NCI-H748 (cell line): Measurements from ENCODE around the gene CMTM6.
"Not testable (repeated sequence)": the region's sequence is repeated elsewhere in the genome, so short reads cannot be mapped to it uniquely, and the experiment has no call there.

Source experiments
- DNase-seq: peaks from one replicate; lab custom pipeline; 2025; ENCODE audit not compliant: unreplicated experiment; lab: John Stamatoyannopoulos, UW

CMTM6 gene

GRCh38 chr3:32500231-32500630 lies 2.4 kb downstream of the CMTM6 start:
- no peak for DNase-seq

GRCh38 chr3:32499585-32499984 lies 3.1 kb downstream of the CMTM6 start:
- no peak for DNase-seq

- no peak for DNase-seq
Measured at GRCh38 chr3:32498992-32499391, 3.7 kb downstream of the CMTM6 start.

GRCh38 chr3:32498252-32498651 lies 4.4 kb downstream of the CMTM6 start:
- DNase-seq, result no peak

GRCh38 chr3:32495609-32496008 lies 7.0 kb downstream of the CMTM6 start:
- no peak for DNase-seq

- peak; percentile 47 for DNase-seq
Measured at GRCh38 chr3:32495085-32495484, 7.6 kb downstream of the CMTM6 start.

GRCh38 chr3:32493437-32494414 lies 8.9 kb downstream of the CMTM6 start:
- no peak for DNase-seq

GRCh38 chr3:32492684-32493436 lies 9.8 kb downstream of the CMTM6 start:
- no peak for DNase-seq

GRCh38 chr3:32488474-32489008 lies 14.1 kb downstream of the CMTM6 start:
- no peak for DNase-seq

- no peak for DNase-seq
Measured at GRCh38 chr3:32487781-32488473, 14.7 kb downstream of the CMTM6 start.

GRCh38 chr3:32484436-32484835 lies 18.2 kb downstream of the CMTM6 start:
- no peak for DNase-seq

GRCh38 chr3:32483772-32484171 lies 18.9 kb downstream of the CMTM6 start:
- DNase-seq, result no peak

- no peak for DNase-seq
Measured at GRCh38 chr3:32482693-32483092, 20.0 kb downstream of the CMTM6 start.

GRCh38 chr3:32481791-32482631 lies 20.6 kb downstream of the CMTM6 start:
- no peak for DNase-seq

- no peak for DNase-seq
Measured at GRCh38 chr3:32480604-32481003, 22.0 kb downstream of the CMTM6 start.

GRCh38 chr3:32474201-32474600 lies 28.5 kb downstream of the CMTM6 start:
- DNase-seq, result no peak

- DNase-seq, result not testable (repeated sequence)
Measured at GRCh38 chr3:32472151-32472550, 30.5 kb downstream of the CMTM6 start.

GRCh38 chr3:32471246-32471645 lies 31.4 kb downstream of the CMTM6 start:
- no peak for DNase-seq

- DNase-seq, result no peak
Measured at GRCh38 chr3:32470362-32470761, 32.3 kb downstream of the CMTM6 start.

- DNase-seq, result no peak
Measured at GRCh38 chr3:32469151-32469874, 33.3 kb downstream of the CMTM6 start.
